K562 (cell line): ENCODE data around the gene NT5DC1. TPM values are rescaled to one million over a fixed set of nuclear protein-coding genes. Genes with fewer than 3 reads are reported as not detected.

Source experiments
- ETV1 ChIP-seq: fragments of 450-650 bp; conservative IDR thresholded peaks from 2 replicates; pipeline ENCODE4 v1.6.1; 2016; ENCODE audit warnings: missing genetic modification characterization, control low read depth, low read depth, missing compliant biosample characterization
- NR1H2 ChIP-seq: sonication (generic); formaldehyde crosslinking; IDR thresholded peaks from 2 replicates; pipeline ENCODE4 v1.4.0; 2020; ENCODE audit warnings: mild to moderate bottlenecking, missing genetic modification reagents
- NR2C2 ChIP-seq, 2 experiments: fragments of 200-800 bp in 1 of 2; sonication (Bioruptor generic) in 1 of 2; sonication (generic) in 1 of 2; formaldehyde crosslinking in 1 of 2; IDR thresholded peaks; 2 replicates each; pipeline versions ENCODE4 v1.6.1 to v1.8.0; 2016 to 2022; ENCODE audit warnings: mild to moderate bottlenecking in 1 of 2, missing compliant biosample characterization in 1 of 2, missing genetic modification characterization in 1 of 2, missing genetic modification reagents in 1 of 2
- WHSC1 ChIP-seq: IDR thresholded peaks from one replicate; pipeline ENCODE4 v1.6.1; 2012; ENCODE audit warnings: low read length, control low read depth, inconsistent platforms
- ZNF239 ChIP-seq: fragments of 250-450 bp; sonication (Bioruptor Pico); IDR thresholded peaks from 2 replicates; pipeline ENCODE4 v1.4.0; 2020; ENCODE audit warnings: mild to moderate bottlenecking
- polyA plus RNA-seq, 8 experiments: library from polyadenylated mRNA; depleted of rRNA in 4 of 8; stranded (reverse) in 5 of 8; unstranded in 3 of 8; fragments of >200 nt; fragmentation: Nextera tagmentation in 2 of 8; fragmentation: Illumina TruSeq in 1 of 8; extraction: Ambion mirVana in 2 of 8; extraction: Trizol in 1 of 8; gene quantifications; 2 replicates each; pipeline versions ENCODE4 v1.2.1 to v1.2.3, GENCODE V29; 2011 to 2014; ENCODE audit warnings: inconsistent platforms in 1 of 8, missing spikeins in 1 of 8
- total RNA-seq, 7 experiments: library from RNA; depleted of rRNA in 6 of 7; stranded (reverse); fragments of >200 nt in 6 of 7; fragmentation: Illumina TruSeq in 2 of 7; extraction: Trizol in 2 of 7; gene quantifications; 2 replicates each; pipeline versions ENCODE4 v1.2.1 to v1.2.3, GENCODE V29; 2011 to 2021; ENCODE audit warnings: low replicate concordance in 1 of 7
- TF ChIP-seq, protein P1 (sequence below): fragments of 450-650 bp; IDR thresholded peaks from 2 replicates; pipeline ENCODE4 v1.6.1; 2016; ENCODE audit warnings: mild to moderate bottlenecking, moderate library complexity
- TF ChIP-seq, protein P2 (sequence below), 3 experiments: fragments of 200-800 bp in 1 of 3; fragments of 250-450 bp in 1 of 3; fragments of 450-650 bp in 1 of 3; sonication (Bioruptor Pico) in 1 of 3; sonication (Bioruptor generic) in 1 of 3; formaldehyde crosslinking in 1 of 3; IDR thresholded peaks; 2 replicates each; pipeline versions ENCODE4 v1.6.1 to v1.8.0; 2016 to 2022; ENCODE audit warnings: mild to moderate bottlenecking in 2 of 3, missing genetic modification characterization in 2 of 3, missing compliant biosample characterization in 1 of 3, moderate library complexity in 1 of 3
- TF ChIP-seq, protein P3 (sequence below): fragments of 450-650 bp; formaldehyde crosslinking; IDR thresholded peaks from 2 replicates; pipeline ENCODE4 v1.4.0; 2020; ENCODE audit warnings: mild to moderate bottlenecking, moderate library complexity

Gene NT5DC1
- total and polyA plus RNA-seq, 9 of the 15 experiments (the other 6 are each of a cell fraction or from before 2014, with no cell fraction given) = 4.9 to 28.5 (median 16.3) TPM

DNA sequence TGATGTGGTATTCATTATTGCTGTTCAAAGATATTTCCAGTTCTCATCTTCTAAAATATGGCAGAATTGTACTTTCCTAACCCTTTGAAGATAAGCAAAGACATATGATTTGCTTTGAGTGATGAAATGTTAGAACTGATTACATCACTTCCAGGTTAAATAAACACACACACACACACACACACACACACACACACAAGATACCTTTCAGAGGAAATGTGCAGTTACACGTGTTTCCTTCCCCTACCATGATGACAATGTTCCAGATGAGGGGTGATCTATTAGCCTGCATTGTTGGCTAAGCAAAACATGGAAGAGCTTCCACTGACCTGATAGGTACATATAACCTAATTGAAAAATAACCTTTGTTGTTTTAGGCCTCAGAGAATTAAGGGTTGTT, 28.3 kb upstream of the NT5DC1 start (continued):
- TF ChIP-seq, protein P1, sequence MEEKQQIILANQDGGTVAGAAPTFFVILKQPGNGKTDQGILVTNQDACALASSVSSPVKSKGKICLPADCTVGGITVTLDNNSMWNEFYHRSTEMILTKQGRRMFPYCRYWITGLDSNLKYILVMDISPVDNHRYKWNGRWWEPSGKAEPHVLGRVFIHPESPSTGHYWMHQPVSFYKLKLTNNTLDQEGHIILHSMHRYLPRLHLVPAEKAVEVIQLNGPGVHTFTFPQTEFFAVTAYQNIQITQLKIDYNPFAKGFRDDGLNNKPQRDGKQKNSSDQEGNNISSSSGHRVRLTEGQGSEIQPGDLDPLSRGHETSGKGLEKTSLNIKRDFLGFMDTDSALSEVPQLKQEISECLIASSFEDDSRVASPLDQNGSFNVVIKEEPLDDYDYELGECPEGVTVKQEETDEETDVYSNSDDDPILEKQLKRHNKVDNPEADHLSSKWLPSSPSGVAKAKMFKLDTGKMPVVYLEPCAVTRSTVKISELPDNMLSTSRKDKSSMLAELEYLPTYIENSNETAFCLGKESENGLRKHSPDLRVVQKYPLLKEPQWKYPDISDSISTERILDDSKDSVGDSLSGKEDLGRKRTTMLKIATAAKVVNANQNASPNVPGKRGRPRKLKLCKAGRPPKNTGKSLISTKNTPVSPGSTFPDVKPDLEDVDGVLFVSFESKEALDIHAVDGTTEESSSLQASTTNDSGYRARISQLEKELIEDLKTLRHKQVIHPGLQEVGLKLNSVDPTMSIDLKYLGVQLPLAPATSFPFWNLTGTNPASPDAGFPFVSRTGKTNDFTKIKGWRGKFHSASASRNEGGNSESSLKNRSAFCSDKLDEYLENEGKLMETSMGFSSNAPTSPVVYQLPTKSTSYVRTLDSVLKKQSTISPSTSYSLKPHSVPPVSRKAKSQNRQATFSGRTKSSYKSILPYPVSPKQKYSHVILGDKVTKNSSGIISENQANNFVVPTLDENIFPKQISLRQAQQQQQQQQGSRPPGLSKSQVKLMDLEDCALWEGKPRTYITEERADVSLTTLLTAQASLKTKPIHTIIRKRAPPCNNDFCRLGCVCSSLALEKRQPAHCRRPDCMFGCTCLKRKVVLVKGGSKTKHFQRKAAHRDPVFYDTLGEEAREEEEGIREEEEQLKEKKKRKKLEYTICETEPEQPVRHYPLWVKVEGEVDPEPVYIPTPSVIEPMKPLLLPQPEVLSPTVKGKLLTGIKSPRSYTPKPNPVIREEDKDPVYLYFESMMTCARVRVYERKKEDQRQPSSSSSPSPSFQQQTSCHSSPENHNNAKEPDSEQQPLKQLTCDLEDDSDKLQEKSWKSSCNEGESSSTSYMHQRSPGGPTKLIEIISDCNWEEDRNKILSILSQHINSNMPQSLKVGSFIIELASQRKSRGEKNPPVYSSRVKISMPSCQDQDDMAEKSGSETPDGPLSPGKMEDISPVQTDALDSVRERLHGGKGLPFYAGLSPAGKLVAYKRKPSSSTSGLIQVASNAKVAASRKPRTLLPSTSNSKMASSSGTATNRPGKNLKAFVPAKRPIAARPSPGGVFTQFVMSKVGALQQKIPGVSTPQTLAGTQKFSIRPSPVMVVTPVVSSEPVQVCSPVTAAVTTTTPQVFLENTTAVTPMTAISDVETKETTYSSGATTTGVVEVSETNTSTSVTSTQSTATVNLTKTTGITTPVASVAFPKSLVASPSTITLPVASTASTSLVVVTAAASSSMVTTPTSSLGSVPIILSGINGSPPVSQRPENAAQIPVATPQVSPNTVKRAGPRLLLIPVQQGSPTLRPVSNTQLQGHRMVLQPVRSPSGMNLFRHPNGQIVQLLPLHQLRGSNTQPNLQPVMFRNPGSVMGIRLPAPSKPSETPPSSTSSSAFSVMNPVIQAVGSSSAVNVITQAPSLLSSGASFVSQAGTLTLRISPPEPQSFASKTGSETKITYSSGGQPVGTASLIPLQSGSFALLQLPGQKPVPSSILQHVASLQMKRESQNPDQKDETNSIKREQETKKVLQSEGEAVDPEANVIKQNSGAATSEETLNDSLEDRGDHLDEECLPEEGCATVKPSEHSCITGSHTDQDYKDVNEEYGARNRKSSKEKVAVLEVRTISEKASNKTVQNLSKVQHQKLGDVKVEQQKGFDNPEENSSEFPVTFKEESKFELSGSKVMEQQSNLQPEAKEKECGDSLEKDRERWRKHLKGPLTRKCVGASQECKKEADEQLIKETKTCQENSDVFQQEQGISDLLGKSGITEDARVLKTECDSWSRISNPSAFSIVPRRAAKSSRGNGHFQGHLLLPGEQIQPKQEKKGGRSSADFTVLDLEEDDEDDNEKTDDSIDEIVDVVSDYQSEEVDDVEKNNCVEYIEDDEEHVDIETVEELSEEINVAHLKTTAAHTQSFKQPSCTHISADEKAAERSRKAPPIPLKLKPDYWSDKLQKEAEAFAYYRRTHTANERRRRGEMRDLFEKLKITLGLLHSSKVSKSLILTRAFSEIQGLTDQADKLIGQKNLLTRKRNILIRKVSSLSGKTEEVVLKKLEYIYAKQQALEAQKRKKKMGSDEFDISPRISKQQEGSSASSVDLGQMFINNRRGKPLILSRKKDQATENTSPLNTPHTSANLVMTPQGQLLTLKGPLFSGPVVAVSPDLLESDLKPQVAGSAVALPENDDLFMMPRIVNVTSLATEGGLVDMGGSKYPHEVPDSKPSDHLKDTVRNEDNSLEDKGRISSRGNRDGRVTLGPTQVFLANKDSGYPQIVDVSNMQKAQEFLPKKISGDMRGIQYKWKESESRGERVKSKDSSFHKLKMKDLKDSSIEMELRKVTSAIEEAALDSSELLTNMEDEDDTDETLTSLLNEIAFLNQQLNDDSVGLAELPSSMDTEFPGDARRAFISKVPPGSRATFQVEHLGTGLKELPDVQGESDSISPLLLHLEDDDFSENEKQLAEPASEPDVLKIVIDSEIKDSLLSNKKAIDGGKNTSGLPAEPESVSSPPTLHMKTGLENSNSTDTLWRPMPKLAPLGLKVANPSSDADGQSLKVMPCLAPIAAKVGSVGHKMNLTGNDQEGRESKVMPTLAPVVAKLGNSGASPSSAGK = peak; percentile 60
- TF ChIP-seq NR2C2 (CRISPR knock-in tag; IDR thresholded peaks at IDR 0.05) (no peak), NR2C2 (tag; IDR thresholded peaks at IDR 0.05) (peak; percentile 59; the same call in 1 of the 2 replicates), NR1H2 (no peak), WHSC1 (no peak), ZNF239 (CRISPR knock-in tag) (peak; percentile 51; the same call in 1 of the 2 replicates), ETV1 (peak; percentile 65)
- TF ChIP-seq, protein P2, sequence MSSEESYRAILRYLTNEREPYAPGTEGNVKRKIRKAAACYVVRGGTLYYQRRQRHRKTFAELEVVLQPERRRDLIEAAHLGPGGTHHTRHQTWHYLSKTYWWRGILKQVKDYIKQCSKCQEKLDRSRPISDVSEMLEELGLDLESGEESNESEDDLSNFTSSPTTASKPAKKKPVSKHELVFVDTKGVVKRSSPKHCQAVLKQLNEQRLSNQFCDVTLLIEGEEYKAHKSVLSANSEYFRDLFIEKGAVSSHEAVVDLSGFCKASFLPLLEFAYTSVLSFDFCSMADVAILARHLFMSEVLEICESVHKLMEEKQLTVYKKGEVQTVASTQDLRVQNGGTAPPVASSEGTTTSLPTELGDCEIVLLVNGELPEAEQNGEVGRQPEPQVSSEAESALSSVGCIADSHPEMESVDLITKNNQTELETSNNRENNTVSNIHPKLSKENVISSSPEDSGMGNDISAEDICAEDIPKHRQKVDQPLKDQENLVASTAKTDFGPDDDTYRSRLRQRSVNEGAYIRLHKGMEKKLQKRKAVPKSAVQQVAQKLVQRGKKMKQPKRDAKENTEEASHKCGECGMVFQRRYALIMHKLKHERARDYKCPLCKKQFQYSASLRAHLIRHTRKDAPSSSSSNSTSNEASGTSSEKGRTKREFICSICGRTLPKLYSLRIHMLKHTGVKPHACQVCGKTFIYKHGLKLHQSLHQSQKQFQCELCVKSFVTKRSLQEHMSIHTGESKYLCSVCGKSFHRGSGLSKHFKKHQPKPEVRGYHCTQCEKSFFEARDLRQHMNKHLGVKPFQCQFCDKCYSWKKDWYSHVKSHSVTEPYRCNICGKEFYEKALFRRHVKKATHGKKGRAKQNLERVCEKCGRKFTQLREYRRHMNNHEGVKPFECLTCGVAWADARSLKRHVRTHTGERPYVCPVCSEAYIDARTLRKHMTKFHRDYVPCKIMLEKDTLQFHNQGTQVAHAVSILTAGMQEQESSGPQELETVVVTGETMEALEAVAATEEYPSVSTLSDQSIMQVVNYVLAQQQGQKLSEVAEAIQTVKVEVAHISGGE (CRISPR knock-in tag; IDR thresholded peaks at IDR 0.05) = no peak
- TF ChIP-seq, protein P3, sequence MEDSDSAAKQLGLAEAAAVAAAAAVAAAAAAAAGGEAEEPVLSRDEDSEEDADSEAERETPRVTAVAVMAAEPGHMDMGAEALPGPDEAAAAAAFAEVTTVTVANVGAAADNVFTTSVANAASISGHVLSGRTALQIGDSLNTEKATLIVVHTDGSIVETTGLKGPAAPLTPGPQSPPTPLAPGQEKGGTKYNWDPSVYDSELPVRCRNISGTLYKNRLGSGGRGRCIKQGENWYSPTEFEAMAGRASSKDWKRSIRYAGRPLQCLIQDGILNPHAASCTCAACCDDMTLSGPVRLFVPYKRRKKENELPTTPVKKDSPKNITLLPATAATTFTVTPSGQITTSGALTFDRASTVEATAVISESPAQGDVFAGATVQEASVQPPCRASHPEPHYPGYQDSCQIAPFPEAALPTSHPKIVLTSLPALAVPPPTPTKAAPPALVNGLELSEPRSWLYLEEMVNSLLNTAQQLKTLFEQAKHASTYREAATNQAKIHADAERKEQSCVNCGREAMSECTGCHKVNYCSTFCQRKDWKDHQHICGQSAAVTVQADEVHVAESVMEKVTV = no peak
